Right atrium auricular region (tissue), 2 donors: ENCODE measurements around the gene MRPL30. TPM values are rescaled to one million over a fixed set of nuclear protein-coding genes. Genes with fewer than 3 reads are reported as not detected.

Source experiments
- DNase-seq: peaks from one replicate; pipeline ENCODE4 v3.0.0-alpha.2; 2019; ENCODE audit warnings: low spot score
- H3K27ac ChIP-seq, 2 donors: fragments of 200-600 bp; sonication (generic); 1 replicate in 1 of 2; 2 replicates in 1 of 2; pipeline ENCODE4 v1.5.1; 2016 to 2019
- H3K27me3 ChIP-seq, 2 donors: fragments of 200-600 bp; sonication (generic); one replicate each; pipeline versions ENCODE4 v1.5.1 to v1.6.0; 2017 to 2019
- H3K36me3 ChIP-seq: fragments of 200-600 bp; sonication (generic); one replicate; pipeline ENCODE4 v1.5.1; 2016
- H3K4me1 ChIP-seq, 2 donors: fragments of 200-600 bp; sonication (generic); one replicate each; pipeline versions ENCODE4 v1.5.1 to v1.6.0; 2017 to 2019
- H3K4me3 ChIP-seq, 2 donors: fragments of 200-600 bp; sonication (generic); 1 replicate in 1 of 2; 2 replicates in 1 of 2; pipeline ENCODE4 v1.5.1; 2017 to 2019; ENCODE audit warnings: mild to moderate bottlenecking in 1 of 2, moderate library complexity in 1 of 2
- H3K9me3 ChIP-seq, 2 donors: fragments of 200-600 bp; sonication (generic); one replicate each; pipeline ENCODE4 v1.5.1; 2019
- total RNA-seq, 2 donors: library from RNA; depleted of rRNA; stranded (reverse); fragments of >200 nt; gene quantifications; one replicate each; pipeline ENCODE4 v1.1.0, GENCODE V29; 2016
- TF ChIP-seq, protein P1 (sequence below), 2 donors: fragments of 200-600 bp; sonication (generic); IDR thresholded peaks; one replicate each; pipeline ENCODE4 v1.5.1; 2019; ENCODE audit warnings: antibody characterized with exemption in 2 of 2

MRPL30 gene
- total RNA-seq, 2 donors from 2014 or later: 18.8 to 37.8 TPM

DNA sequence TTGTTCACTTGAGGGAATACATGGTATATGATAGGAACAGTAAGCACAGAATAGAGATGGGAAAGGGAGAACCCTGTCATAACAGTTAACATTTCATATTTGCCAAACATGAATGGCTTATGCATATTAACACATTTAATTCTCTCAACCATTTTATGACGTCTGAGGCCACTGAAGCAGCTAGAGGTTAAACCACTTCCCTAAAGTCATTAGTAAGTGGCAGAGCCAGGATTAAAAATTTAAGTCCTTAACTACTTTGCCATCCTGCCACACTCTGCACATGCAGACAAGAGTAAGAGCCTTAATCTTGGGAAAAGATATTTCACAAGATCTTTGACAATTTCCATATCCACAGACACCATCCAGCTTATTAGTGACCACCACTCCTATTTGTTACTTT, 24.1 kb upstream of the MRPL30 start:
- no peaks in the 10 kb centered on the region for H3K36me3 ChIP-seq
- DNase-seq: no peak

DNA sequence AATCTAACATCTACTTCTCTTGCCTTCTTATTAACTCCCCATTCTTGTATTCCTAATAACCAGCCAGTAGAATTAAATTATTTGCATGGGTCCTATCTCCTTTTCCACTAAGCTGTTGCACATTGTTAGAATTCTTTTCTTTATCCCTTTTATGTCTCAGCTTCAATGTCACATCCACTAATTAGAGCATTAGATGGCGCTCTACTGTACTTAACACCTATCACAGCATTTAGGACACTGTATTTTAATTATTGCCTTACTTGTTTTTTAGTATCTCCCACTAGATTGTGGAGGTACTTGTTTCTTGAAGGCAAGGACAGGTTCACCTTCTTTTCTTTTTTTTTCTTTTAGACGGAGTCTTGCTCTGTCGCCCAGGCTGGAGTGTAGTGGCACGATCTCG, 22.4 kb upstream of the MRPL30 start:
- no peaks in the 10 kb centered on the region for H3K36me3 ChIP-seq
- H3K4me3 ChIP-seq: no peak overlapping the region
- no peak overlapping the region for H3K27ac ChIP-seq
- H3K27me3 ChIP-seq: no peaks in the 10 kb centered on the region
- H3K4me1 ChIP-seq: peaks cover 0 to 15% of the 10 kb centered on the region in 2 donors
- DNase-seq: no peak
- TF ChIP-seq, protein P1, sequence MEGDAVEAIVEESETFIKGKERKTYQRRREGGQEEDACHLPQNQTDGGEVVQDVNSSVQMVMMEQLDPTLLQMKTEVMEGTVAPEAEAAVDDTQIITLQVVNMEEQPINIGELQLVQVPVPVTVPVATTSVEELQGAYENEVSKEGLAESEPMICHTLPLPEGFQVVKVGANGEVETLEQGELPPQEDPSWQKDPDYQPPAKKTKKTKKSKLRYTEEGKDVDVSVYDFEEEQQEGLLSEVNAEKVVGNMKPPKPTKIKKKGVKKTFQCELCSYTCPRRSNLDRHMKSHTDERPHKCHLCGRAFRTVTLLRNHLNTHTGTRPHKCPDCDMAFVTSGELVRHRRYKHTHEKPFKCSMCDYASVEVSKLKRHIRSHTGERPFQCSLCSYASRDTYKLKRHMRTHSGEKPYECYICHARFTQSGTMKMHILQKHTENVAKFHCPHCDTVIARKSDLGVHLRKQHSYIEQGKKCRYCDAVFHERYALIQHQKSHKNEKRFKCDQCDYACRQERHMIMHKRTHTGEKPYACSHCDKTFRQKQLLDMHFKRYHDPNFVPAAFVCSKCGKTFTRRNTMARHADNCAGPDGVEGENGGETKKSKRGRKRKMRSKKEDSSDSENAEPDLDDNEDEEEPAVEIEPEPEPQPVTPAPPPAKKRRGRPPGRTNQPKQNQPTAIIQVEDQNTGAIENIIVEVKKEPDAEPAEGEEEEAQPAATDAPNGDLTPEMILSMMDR (IDR thresholded peaks at IDR 0.05): no peak
- no peaks in the 10 kb centered on the region for H3K9me3 ChIP-seq

More for the DNA sequence above, 24.1 kb upstream of the MRPL30 start:
- Histone ChIP-seq H3K4me1 (peaks cover 0 to 17% of the 10 kb centered on the region in 2 donors), H3K27me3 (no peaks in the 10 kb centered on the region), H3K9me3 (no peaks in the 10 kb centered on the region), H3K27ac (no peak overlapping the region), H3K4me3 (no peak overlapping the region)
- TF ChIP-seq, protein P1 (IDR thresholded peaks at IDR 0.05): no peak

DNA sequence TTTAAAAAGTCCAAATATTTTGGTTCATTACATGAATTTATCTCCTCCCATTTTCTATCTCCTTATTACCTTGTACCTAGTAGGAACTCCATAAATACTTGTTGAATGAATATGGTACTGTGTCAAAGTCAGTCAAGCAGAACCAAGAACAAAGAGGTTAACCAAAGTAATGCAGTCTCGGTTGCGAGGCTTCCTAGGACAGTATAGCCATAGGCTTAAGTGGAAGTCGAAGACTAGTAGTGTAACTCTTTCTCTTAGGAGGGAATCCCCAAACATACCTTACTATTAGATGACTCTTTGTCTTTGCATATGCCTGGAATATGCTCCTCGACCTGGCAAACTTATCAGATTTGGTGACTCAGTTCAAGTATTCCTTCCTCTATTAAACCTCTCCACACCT, 21.4 kb upstream of the MRPL30 start:
- Histone ChIP-seq H3K9me3 (no peaks in the 10 kb centered on the region), H3K4me1 (peaks cover 0 to 6% of the 10 kb centered on the region in 2 donors), H3K4me3 (no peak overlapping the region), H3K27me3 (no peaks in the 10 kb centered on the region), H3K27ac (no peak overlapping the region), H3K36me3 (no peaks in the 10 kb centered on the region)
- no peak for DNase-seq
- TF ChIP-seq, protein P1 (IDR thresholded peaks at IDR 0.05): no peak

DNA sequence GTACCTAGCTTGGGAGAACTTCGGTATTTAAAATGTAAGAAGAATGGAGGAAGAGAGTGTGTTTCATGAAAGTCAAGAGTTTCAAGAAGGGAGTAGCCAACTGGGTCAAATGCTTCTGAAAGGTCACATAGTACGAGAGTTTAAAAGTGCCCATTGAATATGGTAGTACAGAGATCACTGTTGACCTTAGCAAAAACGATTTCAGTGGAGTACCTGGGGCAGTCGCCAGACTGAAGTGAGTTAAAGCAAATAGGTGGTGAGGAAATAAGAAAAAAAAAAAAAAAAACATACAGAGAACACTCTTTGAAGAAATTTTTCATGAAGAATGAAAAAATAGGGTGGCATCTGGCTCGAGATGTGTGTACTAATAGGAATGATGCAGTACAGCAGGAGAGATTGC, 14.8 kb upstream of the MRPL30 start:
- no peak overlapping the region for H3K4me3 ChIP-seq
- H3K4me1 ChIP-seq: no peaks in the 10 kb centered on the region
- H3K36me3 ChIP-seq: peaks cover 32% of the 10 kb centered on the region
- no peak overlapping the region for H3K27ac ChIP-seq
- no peak for DNase-seq
- TF ChIP-seq, protein P1 (IDR thresholded peaks at IDR 0.05): no peak
- no peaks in the 10 kb centered on the region for H3K9me3 ChIP-seq
- H3K27me3 ChIP-seq: no peaks in the 10 kb centered on the region

DNA sequence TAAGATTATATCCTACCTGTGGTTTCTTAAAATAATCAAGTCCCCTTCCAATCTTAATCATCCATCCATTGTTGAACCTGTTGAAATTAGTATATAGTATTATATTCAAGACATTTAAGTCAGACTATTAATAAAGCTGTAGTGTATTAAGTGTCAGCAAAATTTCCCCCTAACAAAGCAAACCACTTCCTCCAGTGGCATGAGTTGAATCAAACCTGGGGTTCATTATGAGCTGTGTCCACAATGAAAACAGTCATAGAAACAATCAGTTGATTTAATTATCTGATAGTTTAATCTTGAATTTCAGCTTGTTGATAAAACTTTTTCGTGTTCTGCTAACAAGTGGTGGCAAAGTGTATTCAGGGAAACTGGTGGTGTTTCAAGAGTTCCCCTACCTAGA, 11.4 kb upstream of the MRPL30 start:
- Histone ChIP-seq H3K27ac (no peak overlapping the region), H3K4me1 (no peaks in the 10 kb centered on the region), H3K36me3 (peaks cover 43% of the 10 kb centered on the region), H3K27me3 (no peaks in the 10 kb centered on the region), H3K4me3 (no peak overlapping the region), H3K9me3 (no peaks in the 10 kb centered on the region)
- DNase-seq: no peak
- TF ChIP-seq, protein P1 (IDR thresholded peaks at IDR 0.05): no peak

DNA sequence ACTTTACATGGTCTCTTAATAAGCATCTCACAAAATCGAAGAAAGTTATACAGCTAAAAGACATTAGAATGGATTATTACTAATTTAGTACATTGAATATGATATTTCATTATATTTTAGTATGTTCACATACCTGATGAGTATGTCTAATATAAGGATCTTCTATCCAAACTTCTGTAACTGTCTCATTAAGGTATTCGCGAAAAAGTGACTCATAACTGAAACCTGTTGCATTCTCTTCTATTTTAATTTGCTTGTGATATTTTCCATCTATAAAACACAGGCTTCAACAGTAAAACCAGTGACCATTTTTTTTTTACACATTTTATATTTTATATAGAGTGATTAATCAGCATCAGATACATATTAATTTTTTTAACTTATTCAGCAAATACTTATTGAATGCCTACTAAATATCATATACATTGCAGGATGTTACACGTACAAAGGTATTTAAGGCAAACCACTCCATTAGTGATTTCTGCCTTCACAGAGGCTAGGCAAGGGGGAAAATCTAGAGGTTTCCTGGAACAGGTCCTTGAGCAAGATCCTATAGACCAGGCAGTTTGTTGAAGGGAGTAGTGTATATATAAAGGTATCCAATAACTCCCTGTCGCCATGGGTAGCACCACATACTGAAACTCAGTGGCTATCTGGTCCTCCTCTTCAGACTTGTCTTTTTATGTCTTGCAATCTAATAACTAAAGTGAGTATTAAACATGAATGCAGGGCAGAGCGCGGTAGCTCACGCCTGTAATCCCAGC, 9.4 kb upstream of the MRPL30 start:
- DNase-seq: no peak
- H3K27me3 ChIP-seq: no peaks in the 10 kb centered on the region
- no peaks in the 10 kb centered on the region for H3K9me3 ChIP-seq
- H3K4me1 ChIP-seq: no peaks in the 10 kb centered on the region
- H3K36me3 ChIP-seq: peaks cover 43% of the 10 kb centered on the region
- no peak overlapping the region for H3K4me3 ChIP-seq
- TF ChIP-seq, protein P1 (IDR thresholded peaks at IDR 0.05): no peak
- H3K27ac ChIP-seq: no peak overlapping the region
